CD4-positive, alpha-beta memory T cell (primary cell): ENCODE measurements around the gene RBM20. TPM values are rescaled to one million over a fixed set of nuclear protein-coding genes. Genes with fewer than 3 reads are reported as not detected.

Source experiments
- CTCF ChIA-PET: fragments of 350-600 bp; sonication (Branson Sonifier 250); formaldehyde crosslinking; loops from one replicate; lab custom pipeline; 2021; ENCODE audit warnings: inconsistent platforms; ENCODE audit not compliant: partially characterized antibody; lab: Charles Lee
- POLR2A ChIA-PET: fragments of 350-600 bp; sonication (Branson Sonifier 250); formaldehyde crosslinking; loops from one replicate; lab custom pipeline; 2021; ENCODE audit not compliant: partially characterized antibody; lab: Charles Lee
- DNase-seq, 5 donors: peaks; one replicate each; pipeline versions ENCODE4 v3.0.0 to v3.0.0-alpha.2; 2020 to 2022; ENCODE audit warnings: mixed read lengths in 1 of 5
- H3K27ac ChIP-seq: one replicate; pipeline ENCODE4 v1.7.0; 2013; ENCODE audit warnings: low read depth, low read length
- H3K27me3 ChIP-seq: 2 replicates; pipeline ENCODE4 v1.7.0; 2013; ENCODE audit warnings: mild to moderate bottlenecking, low read length, moderate library complexity; ENCODE audit not compliant: insufficient read depth
- H3K36me3 ChIP-seq: 2 replicates; pipeline ENCODE4 v1.7.0; 2013; ENCODE audit warnings: mild to moderate bottlenecking, low read length, moderate library complexity; ENCODE audit not compliant: insufficient read depth
- H3K4me1 ChIP-seq: 2 replicates; pipeline ENCODE4 v1.7.0; 2013; ENCODE audit warnings: mild to moderate bottlenecking, low read length, moderate library complexity; ENCODE audit not compliant: insufficient read depth
- H3K4me3 ChIP-seq, 2 donors: one replicate each; pipeline ENCODE4 v1.7.0; 2013; ENCODE audit warnings: low read length in 2 of 2, mild to moderate bottlenecking in 1 of 2
- H3K9me3 ChIP-seq, 2 donors: one replicate each; pipeline ENCODE4 v1.7.0; 2013; ENCODE audit warnings: low read length in 2 of 2, control low read depth in 1 of 2; ENCODE audit not compliant: control insufficient read depth in 1 of 2
- H3K27ac Mint-ChIP-seq, 7 donors: one replicate each; pipeline ENCODE4 v1.8.0; 2020 to 2021; ENCODE audit warnings: mixed read lengths in 7 of 7, mild to moderate bottlenecking in 6 of 7, inconsistent platforms in 3 of 7, moderate library complexity in 3 of 7
- H3K27me3 Mint-ChIP-seq, 2 donors: one replicate each; pipeline ENCODE4 v1.8.0; 2020 to 2021; ENCODE audit warnings: mixed read lengths in 2 of 2
- H3K36me3 Mint-ChIP-seq, 2 donors: one replicate each; pipeline ENCODE4 v1.8.0; 2020 to 2021; ENCODE audit warnings: mixed read lengths in 2 of 2, inconsistent platforms in 1 of 2, mild to moderate bottlenecking in 1 of 2
- H3K4me1 Mint-ChIP-seq, 4 donors: one replicate each; pipeline ENCODE4 v1.8.0; 2020 to 2021; ENCODE audit warnings: mixed read lengths in 4 of 4, mild to moderate bottlenecking in 1 of 4
- H3K4me3 Mint-ChIP-seq, 8 donors: one replicate each; pipeline ENCODE4 v1.8.0; 2020 to 2021; ENCODE audit warnings: mixed read lengths in 8 of 8, mild to moderate bottlenecking in 7 of 8, moderate library complexity in 6 of 8, inconsistent platforms in 3 of 8
- H3K9me3 Mint-ChIP-seq, 8 donors: one replicate each; pipeline ENCODE4 v1.8.0; 2020 to 2021; ENCODE audit warnings: mixed read lengths in 8 of 8, mild to moderate bottlenecking in 5 of 8, inconsistent platforms in 3 of 8, moderate library complexity in 1 of 8
- intact Hi-C: fragments of 100-400 bp; cut with micrococcal nuclease; formaldehyde crosslinking; loops from one replicate; pipeline ENCODE4 v1.15.1; 2023
- polyA plus RNA-seq, 2 donors: library from polyadenylated mRNA; unstranded; fragments of 300-500 nt; fragmentation: Illumina TruSeq; gene quantifications; one replicate each; pipeline ENCODE4 v1.2.3, GENCODE V29; 2021
- total RNA-seq, 2 experiments: library from RNA; stranded (reverse); gene quantifications; one replicate each; pipeline ENCODE4 v1.2.3, GENCODE V29; 2021

The RBM20 gene
- total and polyA plus RNA-seq, 4 experiments from 2014 or later = 0.03 TPM; not detected in 3

DNA sequence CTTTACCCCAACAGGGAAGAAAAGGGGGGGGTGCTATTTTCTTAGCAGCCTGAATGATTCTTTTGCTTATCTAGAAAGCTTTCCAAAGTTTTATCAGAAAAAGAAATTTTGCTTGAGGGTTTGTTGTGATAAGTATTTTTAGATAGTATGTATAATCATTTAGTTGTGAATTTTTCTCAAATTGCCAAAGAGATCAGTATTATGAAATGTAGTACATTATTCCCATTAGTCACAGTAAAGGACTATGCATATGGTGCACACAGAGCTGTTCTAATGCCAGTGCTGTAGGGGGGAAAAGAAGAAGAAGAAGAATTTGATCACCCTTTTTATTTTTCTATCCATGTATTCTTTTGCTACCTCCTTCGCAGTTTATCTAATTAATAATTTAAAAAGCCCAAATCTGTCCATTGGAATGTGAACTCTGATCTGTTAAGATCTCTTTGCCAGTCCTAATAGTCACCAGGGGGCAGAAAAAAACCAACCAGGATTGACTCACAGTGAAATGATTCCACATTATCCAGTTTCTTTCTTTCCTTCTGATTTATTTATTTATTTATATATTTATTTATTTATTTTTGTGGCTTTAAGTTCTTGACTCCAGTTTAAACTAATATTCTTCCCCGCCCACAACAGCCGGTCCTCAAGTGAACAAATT is 4.7 kb downstream of the RBM20 start:
- DNase-seq = no peak
- ChIA-PET CTCF (interaction anchor here (0.5 to 3.5 kb wide), 2 partner anchors 8 to 23 kb away, joined by 3 to 11 read pairs; no protein-coding TSS in a partner anchor), POLR2A (no interaction called here)
- H3K27ac ChIP-seq = no peak overlapping the region
- no peak overlapping the region for H3K4me3 ChIP-seq
- no peak overlapping the region for H3K4me3 Mint-ChIP-seq
- H3K4me1 Mint-ChIP-seq = peaks cover 0 to 13% (median 7%) of the 10 kb centered on the region in 4 donors
- peaks cover 5% of the 10 kb centered on the region for H3K4me1 ChIP-seq
- no peaks in the 10 kb centered on the region for H3K9me3 ChIP-seq
- peaks cover 35 to 42% of the 10 kb centered on the region in 2 donors for H3K27me3 Mint-ChIP-seq
- H3K9me3 Mint-ChIP-seq = no peaks in the 10 kb centered on the region
- H3K36me3 Mint-ChIP-seq = no peaks in the 10 kb centered on the region
- H3K36me3 ChIP-seq = no peaks in the 10 kb centered on the region
- intact Hi-C loops = no loop called here
- H3K27ac Mint-ChIP-seq = no peak overlapping the region
- peaks cover 27% of the 10 kb centered on the region for H3K27me3 ChIP-seq

DNA sequence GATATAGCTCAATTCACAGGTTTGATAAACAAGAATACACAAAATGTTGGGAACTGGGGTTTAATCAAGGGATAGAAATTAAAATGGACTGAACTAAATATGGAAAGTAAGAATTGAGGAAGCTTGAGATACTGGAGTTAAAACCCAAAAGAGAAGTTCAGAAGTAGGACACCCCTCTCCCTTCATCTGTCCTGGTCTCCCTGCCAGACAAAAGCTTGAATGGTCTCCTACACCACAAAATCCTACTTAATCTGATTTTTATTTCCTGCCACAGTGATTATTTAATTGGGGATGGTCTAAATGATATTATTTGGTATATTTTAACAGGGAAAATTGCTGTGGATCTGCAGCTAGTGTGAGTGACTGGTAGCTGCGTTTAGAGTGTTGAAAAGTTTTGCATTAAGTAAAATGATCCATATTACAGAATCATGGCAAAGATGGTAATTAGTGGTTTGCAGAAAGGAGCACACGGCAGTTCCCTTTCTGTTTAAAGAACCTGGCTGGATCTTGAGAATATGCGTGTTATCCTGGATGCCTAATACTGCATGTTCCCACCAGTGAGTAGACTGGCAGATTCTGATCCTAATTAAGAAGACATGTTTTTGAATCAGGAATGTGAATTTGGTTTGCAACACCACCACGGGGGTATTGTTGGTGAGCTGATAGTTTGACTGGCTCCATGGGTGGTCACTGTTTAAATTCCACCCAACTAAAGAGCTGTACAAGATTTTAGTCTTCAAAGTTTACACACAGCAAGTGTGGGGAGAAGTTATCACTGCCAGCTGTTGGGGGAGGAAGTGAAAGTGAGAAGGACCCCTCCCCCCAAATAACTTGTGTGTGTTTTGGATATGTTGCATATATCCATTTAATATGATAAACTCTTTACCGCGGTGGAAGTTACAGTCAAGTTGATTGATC is 5.5 kb downstream of the RBM20 start:
- ChIA-PET POLR2A (no interaction called here), CTCF (interaction anchor here (3.5 kb wide), 1 partner anchor 23 kb away, joined by 11 read pairs; no protein-coding TSS in a partner anchor)
- Histone ChIP-seq H3K4me1 (peaks cover 5% of the 10 kb centered on the region), H3K36me3 (no peaks in the 10 kb centered on the region), H3K9me3 (no peaks in the 10 kb centered on the region), H3K27ac (no peak overlapping the region), H3K4me3 (no peak overlapping the region), H3K27me3 (peaks cover 23% of the 10 kb centered on the region)
- Mint-ChIP-seq H3K36me3 (no peaks in the 10 kb centered on the region), H3K27me3 (peaks cover 37 to 44% of the 10 kb centered on the region in 2 donors), H3K4me1 (peaks cover 0 to 13% (median 6%) of the 10 kb centered on the region in 4 donors), H3K4me3 (no peak overlapping the region), H3K9me3 (no peaks in the 10 kb centered on the region), H3K27ac (no peak overlapping the region)
- intact Hi-C loops = no loop called here
- DNase-seq = no peak

DNA sequence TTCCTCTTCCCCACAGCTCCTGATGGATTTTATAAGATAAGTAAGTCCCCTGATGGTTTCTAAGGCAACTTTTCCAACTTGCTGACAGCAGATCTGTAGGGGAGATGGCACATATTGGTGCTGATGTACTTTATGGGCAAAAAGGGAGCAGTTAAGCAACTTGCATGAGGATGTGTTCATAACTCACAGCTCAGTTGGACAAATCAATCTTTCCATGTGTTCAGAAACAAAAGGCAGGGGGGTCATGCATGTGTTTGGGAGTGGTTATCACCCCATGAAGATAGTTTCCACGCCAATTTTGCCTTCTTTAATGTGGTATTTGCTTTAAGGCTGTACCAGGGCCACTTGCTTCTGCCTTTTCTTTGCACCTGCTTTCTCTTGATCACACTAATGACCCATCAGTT is 6.1 kb downstream of the RBM20 start:
- no peaks in the 10 kb centered on the region for H3K9me3 Mint-ChIP-seq
- Histone ChIP-seq H3K4me1 (peaks cover 5% of the 10 kb centered on the region), H3K4me3 (no peak overlapping the region), H3K27ac (no peak overlapping the region), H3K36me3 (no peaks in the 10 kb centered on the region), H3K27me3 (peaks cover 17% of the 10 kb centered on the region), H3K9me3 (no peaks in the 10 kb centered on the region)
- peaks cover 0 to 6% (median 3%) of the 10 kb centered on the region in 4 donors for H3K4me1 Mint-ChIP-seq
- H3K27me3 Mint-ChIP-seq = peaks cover 30 to 40% of the 10 kb centered on the region in 2 donors
- DNase-seq = no peak
- H3K4me3 Mint-ChIP-seq = no peak overlapping the region
- no peaks in the 10 kb centered on the region for H3K36me3 Mint-ChIP-seq
- CTCF ChIA-PET = no interaction called here
- H3K27ac Mint-ChIP-seq = no peak overlapping the region
- POLR2A ChIA-PET = no interaction called here
- intact Hi-C loops = no loop called here

DNA sequence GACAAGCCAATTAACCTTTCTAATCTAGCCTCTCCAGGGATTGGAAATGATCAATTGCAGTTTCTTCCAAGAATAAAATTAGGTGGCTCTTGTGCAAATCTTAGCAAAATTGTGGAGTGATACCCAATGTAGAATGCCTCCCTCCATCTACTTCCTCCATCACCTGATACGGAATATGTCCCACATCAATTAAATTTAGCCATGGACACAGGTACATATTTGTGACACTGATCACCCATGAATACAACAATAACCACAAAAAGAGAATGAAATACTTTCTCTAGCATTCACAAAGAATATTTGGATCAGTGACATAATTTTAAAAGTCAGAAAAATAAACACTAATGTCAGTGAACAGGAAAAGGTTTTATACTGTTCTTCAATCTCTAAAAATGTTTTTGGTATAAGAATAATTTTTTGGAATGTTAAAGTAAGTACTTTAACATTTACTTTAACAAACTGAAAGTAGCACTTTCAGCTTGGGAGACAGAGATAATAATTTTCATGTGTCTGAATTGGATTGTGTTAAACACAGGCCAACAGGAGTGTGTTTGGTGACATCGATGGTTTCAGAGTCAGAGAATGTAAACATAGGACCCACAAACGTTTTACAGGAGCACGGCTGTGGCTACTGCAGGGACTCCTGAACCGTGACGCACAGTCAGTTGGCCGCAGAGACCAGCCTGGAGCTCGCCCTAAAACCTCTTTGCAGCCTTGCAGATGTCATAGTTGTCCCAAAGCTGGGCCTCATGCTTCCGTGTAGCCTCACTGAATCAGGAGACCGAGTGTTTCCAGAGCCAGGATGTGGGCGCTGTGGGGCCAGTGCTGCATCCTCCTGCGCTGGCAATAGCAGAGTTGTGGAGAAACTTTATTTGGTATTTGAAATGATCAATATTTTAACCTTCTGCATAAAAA is 7.2 kb downstream of the RBM20 start:
- Mint-ChIP-seq H3K4me3 (no peak overlapping the region), H3K9me3 (no peaks in the 10 kb centered on the region), H3K27me3 (peaks cover 25 to 41% of the 10 kb centered on the region in 2 donors), H3K4me1 (peaks cover 0 to 5% (median 3%) of the 10 kb centered on the region in 4 donors), H3K36me3 (no peaks in the 10 kb centered on the region), H3K27ac (no peak overlapping the region)
- no peak overlapping the region for H3K27ac ChIP-seq
- H3K36me3 ChIP-seq = no peaks in the 10 kb centered on the region
- ChIA-PET POLR2A (no interaction called here), CTCF (no interaction called here)
- H3K9me3 ChIP-seq = no peaks in the 10 kb centered on the region
- peaks cover 5% of the 10 kb centered on the region for H3K4me1 ChIP-seq
- H3K4me3 ChIP-seq = no peak overlapping the region
- peaks cover 9% of the 10 kb centered on the region for H3K27me3 ChIP-seq
- intact Hi-C loops = no loop called here
- DNase-seq = peak in 1 of 5 donors; percentile 13

DNA sequence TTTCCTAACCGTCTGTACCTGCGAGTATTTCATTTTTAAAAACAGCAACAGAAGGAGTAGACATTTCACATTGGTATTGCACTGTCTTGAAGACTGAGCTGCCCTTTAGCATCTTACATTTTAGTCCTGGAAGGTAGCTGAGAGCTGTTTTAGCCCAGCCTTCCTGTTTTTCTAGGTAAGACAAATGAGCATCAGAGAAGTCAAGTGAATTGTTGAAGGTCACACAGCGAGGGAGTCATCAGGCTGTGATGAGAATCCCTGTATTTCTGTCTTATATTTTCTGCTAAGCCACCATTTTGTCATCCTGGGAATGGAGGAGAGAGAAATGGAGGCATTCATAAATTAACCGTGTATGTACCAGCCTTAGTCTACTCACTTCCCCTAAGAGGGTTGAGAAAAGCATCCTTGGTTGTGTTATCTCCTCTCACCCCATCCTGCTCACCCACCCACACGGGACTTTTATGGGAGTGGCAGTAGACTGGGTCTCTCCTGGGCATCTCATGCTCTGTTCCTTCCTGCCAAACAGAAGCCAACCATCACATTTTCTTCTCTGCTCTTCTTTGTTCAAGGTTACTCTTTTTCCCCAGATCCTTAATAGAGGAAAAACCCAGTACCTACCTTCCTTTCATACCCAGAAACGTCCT is 8.5 kb downstream of the RBM20 start:
- H3K36me3 Mint-ChIP-seq = no peaks in the 10 kb centered on the region
- H3K4me3 Mint-ChIP-seq = no peak overlapping the region
- Histone ChIP-seq H3K9me3 (no peaks in the 10 kb centered on the region), H3K4me1 (peaks cover 5% of the 10 kb centered on the region), H3K4me3 (no peak overlapping the region), H3K27me3 (no peaks in the 10 kb centered on the region), H3K27ac (no peak overlapping the region), H3K36me3 (no peaks in the 10 kb centered on the region)
- peaks cover 0 to 5% (median 3%) of the 10 kb centered on the region in 4 donors for H3K4me1 Mint-ChIP-seq
- DNase-seq = no peak
- H3K27ac Mint-ChIP-seq = no peak overlapping the region
- intact Hi-C loops = no loop called here
- H3K27me3 Mint-ChIP-seq = peaks cover 18 to 39% of the 10 kb centered on the region in 2 donors
- POLR2A ChIA-PET = interaction anchor here (0.6 kb wide), 1 partner anchor 44 kb away, joined by 3 read pairs; no protein-coding TSS in a partner anchor
- no peaks in the 10 kb centered on the region for H3K9me3 Mint-ChIP-seq
- CTCF ChIA-PET = interaction anchor here (1.4 to 1.6 kb wide), 2 partner anchors 19 kb away, joined by 3 read pairs; no protein-coding TSS in a partner anchor

DNA sequence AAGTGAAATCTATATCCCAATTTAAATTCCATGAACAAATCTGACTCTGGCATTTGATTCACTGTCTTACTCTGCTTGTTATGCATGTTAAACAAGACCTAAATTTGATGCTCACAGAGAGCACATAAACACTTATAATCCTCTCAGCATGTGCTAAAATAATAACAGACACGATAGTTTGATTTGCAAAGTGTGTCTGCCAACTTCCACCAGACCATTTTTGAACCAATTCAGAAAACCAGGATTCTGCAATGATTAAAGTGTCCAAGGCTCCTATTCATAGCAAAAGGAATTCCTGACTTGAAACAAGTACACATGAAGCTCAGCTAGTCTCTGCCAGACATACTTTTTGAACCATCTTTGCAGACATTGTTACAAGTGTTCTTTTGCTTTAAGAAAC is 11.2 kb downstream of the RBM20 start:
- no peaks in the 10 kb centered on the region for H3K9me3 ChIP-seq
- intact Hi-C loops = no loop called here
- Mint-ChIP-seq H3K4me1 (peaks cover 0 to 5% (median 3%) of the 10 kb centered on the region in 4 donors), H3K27me3 (peaks cover 10 to 30% of the 10 kb centered on the region in 2 donors), H3K9me3 (no peaks in the 10 kb centered on the region), H3K4me3 (no peak overlapping the region), H3K36me3 (no peaks in the 10 kb centered on the region), H3K27ac (no peak overlapping the region)
- no peaks in the 10 kb centered on the region for H3K36me3 ChIP-seq
- ChIA-PET POLR2A (interaction anchor here (0.6 kb wide), 1 partner anchor 14 kb away, joined by 5 read pairs; no protein-coding TSS in a partner anchor), CTCF (interaction anchor here (1.1 kb wide), 1 partner anchor 17 kb away, joined by 3 read pairs; no protein-coding TSS in a partner anchor)
- DNase-seq = no peak
- H3K4me3 ChIP-seq = no peak overlapping the region
- H3K27me3 ChIP-seq = no peaks in the 10 kb centered on the region
- peaks cover 5% of the 10 kb centered on the region for H3K4me1 ChIP-seq
- H3K27ac ChIP-seq = no peak overlapping the region
